ENCODE data around the gene SSNA1.

SSNA1 gene

GRCh38 chr9:137161558-137162486, 26.7 kb upstream of the SSNA1 start:
- TF ChIP-seq, protein P1, sequence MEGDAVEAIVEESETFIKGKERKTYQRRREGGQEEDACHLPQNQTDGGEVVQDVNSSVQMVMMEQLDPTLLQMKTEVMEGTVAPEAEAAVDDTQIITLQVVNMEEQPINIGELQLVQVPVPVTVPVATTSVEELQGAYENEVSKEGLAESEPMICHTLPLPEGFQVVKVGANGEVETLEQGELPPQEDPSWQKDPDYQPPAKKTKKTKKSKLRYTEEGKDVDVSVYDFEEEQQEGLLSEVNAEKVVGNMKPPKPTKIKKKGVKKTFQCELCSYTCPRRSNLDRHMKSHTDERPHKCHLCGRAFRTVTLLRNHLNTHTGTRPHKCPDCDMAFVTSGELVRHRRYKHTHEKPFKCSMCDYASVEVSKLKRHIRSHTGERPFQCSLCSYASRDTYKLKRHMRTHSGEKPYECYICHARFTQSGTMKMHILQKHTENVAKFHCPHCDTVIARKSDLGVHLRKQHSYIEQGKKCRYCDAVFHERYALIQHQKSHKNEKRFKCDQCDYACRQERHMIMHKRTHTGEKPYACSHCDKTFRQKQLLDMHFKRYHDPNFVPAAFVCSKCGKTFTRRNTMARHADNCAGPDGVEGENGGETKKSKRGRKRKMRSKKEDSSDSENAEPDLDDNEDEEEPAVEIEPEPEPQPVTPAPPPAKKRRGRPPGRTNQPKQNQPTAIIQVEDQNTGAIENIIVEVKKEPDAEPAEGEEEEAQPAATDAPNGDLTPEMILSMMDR (conservative IDR thresholded peaks at IDR 0.05; ENCODE audit: low read depth, low read length), result no peak
- DNase-seq (ENCODE audit: low read depth), result no peak
- no peak overlapping the region for H3K4me3 ChIP-seq (ENCODE audit: low read length)

DNA sequence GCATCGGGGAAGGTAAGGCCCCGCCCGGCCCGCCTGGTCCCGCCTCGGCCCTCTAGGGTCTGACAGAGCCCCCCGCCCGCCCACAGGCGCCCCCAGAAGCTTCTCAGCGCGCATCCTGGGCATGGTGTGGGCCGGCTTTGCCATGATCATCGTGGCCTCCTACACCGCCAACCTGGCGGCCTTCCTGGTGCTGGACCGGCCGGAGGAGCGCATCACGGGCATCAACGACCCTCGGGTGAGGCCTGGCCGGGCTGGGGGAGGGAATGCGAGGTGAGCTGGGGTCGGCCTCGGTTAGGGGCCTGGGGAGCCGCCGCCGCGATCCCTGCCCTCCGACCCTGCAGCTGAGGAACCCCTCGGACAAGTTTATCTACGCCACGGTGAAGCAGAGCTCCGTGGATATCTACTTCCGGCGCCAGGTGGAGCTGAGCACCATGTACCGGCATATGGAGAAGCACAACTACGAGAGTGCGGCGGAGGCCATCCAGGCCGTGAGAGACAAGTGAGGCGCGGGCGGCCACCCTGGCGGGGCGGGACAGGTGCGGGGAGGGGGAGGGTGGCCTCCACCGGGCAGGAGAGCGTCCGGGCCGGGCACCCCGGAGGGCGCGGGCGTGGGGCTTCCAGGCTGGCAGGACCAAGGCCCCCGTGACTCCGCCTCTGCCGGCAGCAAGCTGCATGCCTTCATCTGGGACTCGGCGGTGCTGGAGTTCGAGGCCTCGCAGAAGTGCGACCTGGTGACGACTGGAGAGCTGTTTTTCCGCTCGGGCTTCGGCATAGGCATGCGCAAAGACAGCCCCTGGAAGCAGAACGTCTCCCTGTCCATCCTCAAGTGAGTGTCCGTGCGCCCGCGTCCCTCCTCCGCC, 25.7 kb upstream of the SSNA1 start:
- no peak for DNase-seq (ENCODE audit: low read depth)
- TF ChIP-seq, protein P1 (conservative IDR thresholded peaks at IDR 0.05; ENCODE audit: low read depth, low read length), result no peak
- peak overlapping the region; percentile 19 for H3K4me3 ChIP-seq (ENCODE audit: low read length)

- no peak for DNase-seq (ENCODE audit: low read depth)
- peak overlapping the region; percentile 19 for H3K4me3 ChIP-seq (ENCODE audit: low read length)
- TF ChIP-seq, protein P1 (conservative IDR thresholded peaks at IDR 0.05; ENCODE audit: low read depth, low read length), result no peak
Measured at GRCh38 chr9:137163365-137163715, 25.1 kb upstream of the SSNA1 start.

- DNase-seq (ENCODE audit: low read depth), result no peak
- TF ChIP-seq, protein P1 (conservative IDR thresholded peaks at IDR 0.05; ENCODE audit: low read depth, low read length), result no peak
- H3K4me3 ChIP-seq (ENCODE audit: low read length), result no peak overlapping the region
Measured at GRCh38 chr9:137163805-137164204, 24.7 kb upstream of the SSNA1 start.

GRCh38 chr9:137164370-137165249, 23.9 kb upstream of the SSNA1 start:
- no peak overlapping the region for H3K4me3 ChIP-seq (ENCODE audit: low read length)
- DNase-seq (ENCODE audit: low read depth), result no peak
- TF ChIP-seq, protein P1 (conservative IDR thresholded peaks at IDR 0.05; ENCODE audit: low read depth, low read length), result no peak

DNA sequence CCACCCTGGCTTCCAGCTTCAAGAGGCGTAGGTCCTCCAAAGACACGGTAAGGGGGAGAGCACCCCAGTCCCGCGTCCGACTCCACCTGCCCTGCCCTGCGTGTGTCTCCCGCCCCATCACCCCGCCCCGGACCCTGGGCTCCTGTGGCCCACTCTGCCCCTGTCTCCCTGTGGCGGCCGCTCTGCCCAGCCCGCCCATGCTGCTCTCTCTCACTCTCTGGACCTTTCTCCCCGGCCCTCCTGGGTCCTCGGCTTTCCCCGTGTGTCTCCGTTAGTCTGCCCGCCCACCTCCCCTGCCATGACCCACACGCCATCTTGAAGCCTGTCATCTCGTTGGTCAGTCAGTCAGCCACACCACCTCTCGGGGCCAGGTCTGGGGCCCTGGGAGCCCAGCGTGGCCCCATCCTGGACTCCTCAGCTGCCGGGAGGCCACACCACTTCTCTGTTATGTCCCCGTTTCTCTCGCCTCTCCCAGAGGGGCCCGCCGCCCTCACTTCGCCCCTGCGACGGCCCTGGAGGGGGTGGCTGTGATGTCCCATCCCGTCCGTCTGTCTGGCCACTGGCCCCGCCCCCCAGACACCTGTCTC, 23.1 kb upstream of the SSNA1 start:
- TF ChIP-seq, protein P1 (conservative IDR thresholded peaks at IDR 0.05; ENCODE audit: low read depth, low read length), result no peak
- no peak for DNase-seq (ENCODE audit: low read depth)
- no peak overlapping the region for H3K4me3 ChIP-seq (ENCODE audit: low read length)

All from retinal pigment epithelial cell (primary cell).